ENCODE data around the gene GFPT2. TPM values are rescaled to one million over a fixed set of nuclear protein-coding genes. Genes with fewer than 3 reads are reported as not detected.

The GFPT2 gene
- total and polyA plus RNA-seq, 10 of the 15 experiments (the other 5 are each of a cell fraction or from before 2014, with no cell fraction given), result 0.05 to 0.33 (median 0.11) TPM; not detected in 4

DNA sequence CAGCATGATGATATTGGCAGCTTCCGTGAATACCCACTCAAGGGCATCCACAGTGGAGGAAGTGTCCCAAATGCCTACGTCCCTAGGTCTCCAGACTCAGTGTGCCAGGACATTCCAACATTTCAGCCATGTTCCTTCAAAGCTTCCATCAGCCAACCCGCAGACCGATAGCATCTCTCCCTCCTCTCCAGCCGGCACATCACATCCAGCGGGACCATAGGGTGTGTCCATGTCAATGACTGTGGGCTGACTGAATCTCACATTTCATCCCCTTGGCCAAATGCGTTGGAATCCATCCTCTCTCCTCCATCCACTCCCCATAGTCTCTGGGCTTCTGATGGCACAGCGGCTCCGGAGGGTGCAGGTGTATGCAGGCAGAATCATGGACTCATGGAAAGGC lies 22.2 kb upstream of the GFPT2 start (continued):
- TF ChIP-seq, protein P1, sequence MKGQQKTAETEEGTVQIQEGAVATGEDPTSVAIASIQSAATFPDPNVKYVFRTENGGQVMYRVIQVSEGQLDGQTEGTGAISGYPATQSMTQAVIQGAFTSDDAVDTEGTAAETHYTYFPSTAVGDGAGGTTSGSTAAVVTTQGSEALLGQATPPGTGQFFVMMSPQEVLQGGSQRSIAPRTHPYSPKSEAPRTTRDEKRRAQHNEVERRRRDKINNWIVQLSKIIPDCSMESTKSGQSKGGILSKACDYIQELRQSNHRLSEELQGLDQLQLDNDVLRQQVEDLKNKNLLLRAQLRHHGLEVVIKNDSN (IDR thresholded peaks at IDR 0.05; ENCODE audit: borderline replicate concordance, extremely low read length, insufficient read depth, low read depth, low read length), result no peak
- TF ChIP-seq KDM1A (IDR thresholded peaks at IDR 0.05; ENCODE audit: borderline replicate concordance) (no peak), STAT3 (IDR thresholded peaks at IDR 0.05; ENCODE audit: low read depth, low read length) (no peak), SMC3 (IDR thresholded peaks at IDR 0.05; ENCODE audit: borderline replicate concordance, low read length) (no peak), SPI1 (IDR thresholded peaks at IDR 0.05; ENCODE audit: borderline replicate concordance, insufficient read depth, low read depth, low read length) (no peak), CEBPB (IDR thresholded peaks at IDR 0.05; ENCODE audit: borderline replicate concordance in 1 of 2, low read depth in 2 of 2, low read length in 2 of 2) (no peak)
- TF ChIP-seq, protein P2, sequence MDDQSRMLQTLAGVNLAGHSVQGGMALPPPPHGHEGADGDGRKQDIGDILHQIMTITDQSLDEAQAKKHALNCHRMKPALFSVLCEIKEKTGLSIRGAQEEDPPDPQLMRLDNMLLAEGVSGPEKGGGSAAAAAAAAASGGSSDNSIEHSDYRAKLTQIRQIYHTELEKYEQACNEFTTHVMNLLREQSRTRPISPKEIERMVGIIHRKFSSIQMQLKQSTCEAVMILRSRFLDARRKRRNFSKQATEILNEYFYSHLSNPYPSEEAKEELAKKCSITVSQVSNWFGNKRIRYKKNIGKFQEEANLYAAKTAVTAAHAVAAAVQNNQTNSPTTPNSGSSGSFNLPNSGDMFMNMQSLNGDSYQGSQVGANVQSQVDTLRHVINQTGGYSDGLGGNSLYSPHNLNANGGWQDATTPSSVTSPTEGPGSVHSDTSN (IDR thresholded peaks at IDR 0.05; ENCODE audit: insufficient replicate concordance, low read depth, low read length), result no peak

DNA sequence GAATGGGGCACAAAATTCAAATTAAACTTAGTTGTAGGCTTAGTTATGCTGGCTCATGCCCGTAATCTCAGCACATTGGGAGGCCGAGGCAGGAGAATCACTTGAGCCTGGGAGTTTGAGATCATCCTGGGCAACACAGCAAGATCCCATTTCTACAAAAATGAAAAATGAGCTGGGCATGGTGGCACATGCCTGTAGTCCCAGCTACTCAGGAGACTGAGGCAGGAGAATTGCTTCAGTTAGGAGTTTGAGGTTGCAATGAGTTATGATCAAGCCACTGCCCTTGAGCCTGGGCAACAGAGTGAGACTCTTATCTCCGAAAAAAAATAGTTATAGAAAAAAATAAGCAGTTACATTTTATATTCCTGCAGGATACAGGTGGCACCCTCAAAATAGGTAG lies 20.7 kb upstream of the GFPT2 start:
- SMC1A ChIA-PET (ENCODE audit: uncharacterized antibody, unreplicated experiment), result no interaction called here
- Histone ChIP-seq H3K4me3 (no peak overlapping the region), H3K27ac (ENCODE audit: control insufficient read depth, insufficient read depth) (no peak overlapping the region), H3K4me1 (ENCODE audit: control insufficient read depth, insufficient read depth, low read length) (no peaks in the 10 kb centered on the region), H3K4me2 (ENCODE audit: control insufficient read depth, insufficient read depth) (no peak overlapping the region), H3K79me2 (ENCODE audit: control insufficient read depth, insufficient read depth, low read length) (no peaks in the 10 kb centered on the region), H3K9me3 (replicated peaks; ENCODE audit: control insufficient read depth, insufficient read depth, low read length) (no peaks in the 10 kb centered on the region), H4K20me1 (ENCODE audit: control insufficient read depth, insufficient read depth) (no peaks in the 10 kb centered on the region), H2AFZ (ENCODE audit: control insufficient read depth, low read depth, low read length) (no peak overlapping the region), H3K9ac (ENCODE audit: control insufficient read depth, insufficient read depth, low read length) (no peak overlapping the region), H3K27me3 (replicated peaks in 1 of 2; ENCODE audit: control insufficient read depth in 2 of 2, insufficient read depth in 2 of 2, low read length in 1 of 2) (no peaks in the 10 kb centered on the region; a peak in 3 of 4 replicates), H3K36me3 (ENCODE audit: control insufficient read depth in 2 of 2, insufficient read depth in 2 of 2, low read length in 1 of 2) (no peaks in the 10 kb centered on the region)
- no peak for DNase-seq (ENCODE audit: low read depth, low spot score)
- in situ Hi-C loops (cut with MboI) (no loop called here), intact Hi-C loops (cut with micrococcal nuclease; ENCODE audit: unreplicated experiment) (no loop called here)
- no peak for TF ChIP-seq RAD21 (IDR thresholded peaks at IDR 0.05; ENCODE audit: insufficient read depth, low read depth, low read length)
- TF ChIP-seq SREBF1 (IDR thresholded peaks at IDR 0.05; ENCODE audit: low read length), result no peak
- TF ChIP-seq, protein P1 (IDR thresholded peaks at IDR 0.05; ENCODE audit: borderline replicate concordance, extremely low read length, insufficient read depth, low read depth, low read length), result no peak
- TF ChIP-seq TCF12 (IDR thresholded peaks at IDR 0.05; ENCODE audit: low read depth, low read length), result no peak
- no peak for TF ChIP-seq BCL11A (IDR thresholded peaks at IDR 0.05; ENCODE audit: low read depth, low read length)
- no peak for TF ChIP-seq SUPT20H (IDR thresholded peaks at IDR 0.05; ENCODE audit: borderline replicate concordance, control insufficient read depth, low read depth, low read length)
- TF ChIP-seq NR2C2 (IDR thresholded peaks at IDR 0.05; ENCODE audit: borderline replicate concordance, control insufficient read depth, insufficient read length, low read depth), result no peak
- TF ChIP-seq MYB (IDR thresholded peaks at IDR 0.05; ENCODE audit: borderline replicate concordance, low read depth, low read length), result no peak
- no peak for TF ChIP-seq ASH2L (IDR thresholded peaks at IDR 0.05; ENCODE audit: borderline replicate concordance, low read depth)
- TF ChIP-seq, protein P3, sequence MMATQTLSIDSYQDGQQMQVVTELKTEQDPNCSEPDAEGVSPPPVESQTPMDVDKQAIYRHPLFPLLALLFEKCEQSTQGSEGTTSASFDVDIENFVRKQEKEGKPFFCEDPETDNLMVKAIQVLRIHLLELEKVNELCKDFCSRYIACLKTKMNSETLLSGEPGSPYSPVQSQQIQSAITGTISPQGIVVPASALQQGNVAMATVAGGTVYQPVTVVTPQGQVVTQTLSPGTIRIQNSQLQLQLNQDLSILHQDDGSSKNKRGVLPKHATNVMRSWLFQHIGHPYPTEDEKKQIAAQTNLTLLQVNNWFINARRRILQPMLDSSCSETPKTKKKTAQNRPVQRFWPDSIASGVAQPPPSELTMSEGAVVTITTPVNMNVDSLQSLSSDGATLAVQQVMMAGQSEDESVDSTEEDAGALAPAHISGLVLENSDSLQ (IDR thresholded peaks at IDR 0.05), result no peak
- no peak for FAIRE-seq
- POLR2A ChIA-PET, result no interaction called here
- RAD21 ChIA-PET (ENCODE audit: unreplicated experiment), result interaction anchor here (0.7 kb wide), 1 partner anchor 77 kb away, joined by 3 read pairs; no protein-coding TSS in a partner anchor
- no TSS peak for BruUV-seq (replicated peaks)
- WGBS (ENCODE audit: insufficient coverage, insufficient replicate concordance, low lambda C conversion rate, missing lambda C conversion rate), result 46% methylated on average over 3 of the region's 3 CpGs
- ATAC-seq, result no peak
- CTCF ChIA-PET, result interaction anchor here (0.6 to 0.7 kb wide), 2 partner anchors 13 to 1910 kb away, joined by 3 to 5 read pairs; no protein-coding TSS in a partner anchor

Measured in GM12878 (cell line).